A549 (cell line): ENCODE data around the gene CRYGA.

Source experiments
- TF ChIP-seq, protein P1 (sequence below): IDR thresholded peaks from 2 replicates; pipeline ENCODE4 v1.6.1; 2012
- TF ChIP-seq, protein P2 (sequence below): fragments of >200 bp; sonication (Bioruptor Twin); formaldehyde crosslinking; IDR thresholded peaks from 3 replicates; pipeline ENCODE4 v1.5.1; 2016

DNA sequence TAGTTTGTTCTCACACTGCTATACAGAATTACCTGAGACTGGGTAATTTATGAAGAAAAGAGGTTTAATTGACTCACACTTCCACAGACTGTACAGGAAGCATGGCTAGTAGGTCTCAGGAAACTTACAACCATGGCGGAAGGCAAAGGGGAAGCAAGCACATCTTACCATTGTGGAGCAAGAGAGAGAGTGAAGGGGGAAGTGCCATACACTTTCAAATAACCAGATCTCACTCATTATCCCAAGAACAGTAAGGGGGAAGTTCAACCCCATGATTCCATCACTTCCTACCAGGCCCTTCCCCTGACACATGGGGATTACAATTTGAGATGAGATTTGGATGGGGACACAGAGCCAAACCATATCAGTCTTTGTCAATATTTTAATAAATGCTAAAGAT is 12.4 kb downstream of the CRYGA start:
- TF ChIP-seq, protein P1, sequence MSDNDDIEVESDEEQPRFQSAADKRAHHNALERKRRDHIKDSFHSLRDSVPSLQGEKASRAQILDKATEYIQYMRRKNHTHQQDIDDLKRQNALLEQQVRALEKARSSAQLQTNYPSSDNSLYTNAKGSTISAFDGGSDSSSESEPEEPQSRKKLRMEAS = no peak
- TF ChIP-seq, protein P2, sequence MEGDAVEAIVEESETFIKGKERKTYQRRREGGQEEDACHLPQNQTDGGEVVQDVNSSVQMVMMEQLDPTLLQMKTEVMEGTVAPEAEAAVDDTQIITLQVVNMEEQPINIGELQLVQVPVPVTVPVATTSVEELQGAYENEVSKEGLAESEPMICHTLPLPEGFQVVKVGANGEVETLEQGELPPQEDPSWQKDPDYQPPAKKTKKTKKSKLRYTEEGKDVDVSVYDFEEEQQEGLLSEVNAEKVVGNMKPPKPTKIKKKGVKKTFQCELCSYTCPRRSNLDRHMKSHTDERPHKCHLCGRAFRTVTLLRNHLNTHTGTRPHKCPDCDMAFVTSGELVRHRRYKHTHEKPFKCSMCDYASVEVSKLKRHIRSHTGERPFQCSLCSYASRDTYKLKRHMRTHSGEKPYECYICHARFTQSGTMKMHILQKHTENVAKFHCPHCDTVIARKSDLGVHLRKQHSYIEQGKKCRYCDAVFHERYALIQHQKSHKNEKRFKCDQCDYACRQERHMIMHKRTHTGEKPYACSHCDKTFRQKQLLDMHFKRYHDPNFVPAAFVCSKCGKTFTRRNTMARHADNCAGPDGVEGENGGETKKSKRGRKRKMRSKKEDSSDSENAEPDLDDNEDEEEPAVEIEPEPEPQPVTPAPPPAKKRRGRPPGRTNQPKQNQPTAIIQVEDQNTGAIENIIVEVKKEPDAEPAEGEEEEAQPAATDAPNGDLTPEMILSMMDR = no peak
